ENCODE data around the gene KIF6.
"Not testable (repeated sequence)": the region's sequence is repeated elsewhere in the genome, so short reads cannot be mapped to it uniquely, and the experiment has no call there.

Gene KIF6

DNA sequence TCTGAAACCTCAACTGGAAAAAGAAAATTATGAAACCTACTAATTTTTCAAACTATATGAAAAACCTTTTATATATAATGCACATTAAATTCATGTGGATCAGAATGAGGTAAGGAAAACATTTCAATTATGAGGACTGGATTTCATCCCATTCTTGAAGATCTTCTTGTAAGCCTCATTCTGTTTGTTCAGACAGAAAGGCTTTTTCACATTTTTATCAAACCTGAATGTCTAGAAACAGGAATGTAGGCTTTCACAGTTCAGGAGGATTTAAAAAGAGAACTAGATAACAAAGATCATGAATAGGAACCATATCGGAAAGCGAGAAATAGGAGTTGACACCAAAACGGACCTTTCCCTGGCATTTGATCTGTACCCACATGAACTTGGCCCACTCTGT, 210.2 kb downstream of the KIF6 start:
- no peak overlapping the region for H3K4me3 ChIP-seq (ENCODE audit: low read length)
- no peak for DNase-seq (ENCODE audit: low read depth)
- TF ChIP-seq CTCF (conservative IDR thresholded peaks at IDR 0.05; ENCODE audit: low read depth, low read length): no peak

DNA sequence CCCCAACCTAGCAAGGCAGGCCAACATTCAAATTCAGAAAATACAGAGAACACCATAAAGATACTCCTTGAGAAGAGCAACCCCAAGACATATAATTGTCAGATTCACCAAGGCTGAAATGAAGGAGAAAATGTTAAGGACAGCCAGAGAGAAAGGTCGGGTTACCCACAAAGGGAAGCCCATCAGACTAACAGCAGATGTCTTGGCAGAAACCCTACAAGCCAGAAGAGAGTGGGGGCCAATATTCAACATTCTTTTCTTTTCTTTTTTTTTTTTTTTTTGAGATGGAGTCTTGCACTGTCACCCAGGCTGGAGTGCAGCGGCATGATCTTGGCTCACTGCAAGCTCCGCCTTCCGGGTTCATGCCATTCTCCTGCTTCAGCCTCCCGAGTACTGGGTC, 215.4 kb downstream of the KIF6 start:
- not testable (repeated sequence) for H3K4me3 ChIP-seq (ENCODE audit: low read length); DNase-seq (ENCODE audit: low read depth)

GRCh38 chr6:39508515-39508914, 216.7 kb downstream of the KIF6 start:
- no peak overlapping the region for H3K4me3 ChIP-seq (ENCODE audit: low read length)
- no peak for DNase-seq (ENCODE audit: low read depth)
- no peak for TF ChIP-seq CTCF (conservative IDR thresholded peaks at IDR 0.05; ENCODE audit: low read depth, low read length)

- no peak overlapping the region for H3K4me3 ChIP-seq (ENCODE audit: low read length)
- no peak for TF ChIP-seq CTCF (conservative IDR thresholded peaks at IDR 0.05; ENCODE audit: low read depth, low read length)
- no peak for DNase-seq (ENCODE audit: low read depth)
These were observed 217.7 kb downstream of the KIF6 start for GRCh38 chr6:39507331-39507998.

DNA sequence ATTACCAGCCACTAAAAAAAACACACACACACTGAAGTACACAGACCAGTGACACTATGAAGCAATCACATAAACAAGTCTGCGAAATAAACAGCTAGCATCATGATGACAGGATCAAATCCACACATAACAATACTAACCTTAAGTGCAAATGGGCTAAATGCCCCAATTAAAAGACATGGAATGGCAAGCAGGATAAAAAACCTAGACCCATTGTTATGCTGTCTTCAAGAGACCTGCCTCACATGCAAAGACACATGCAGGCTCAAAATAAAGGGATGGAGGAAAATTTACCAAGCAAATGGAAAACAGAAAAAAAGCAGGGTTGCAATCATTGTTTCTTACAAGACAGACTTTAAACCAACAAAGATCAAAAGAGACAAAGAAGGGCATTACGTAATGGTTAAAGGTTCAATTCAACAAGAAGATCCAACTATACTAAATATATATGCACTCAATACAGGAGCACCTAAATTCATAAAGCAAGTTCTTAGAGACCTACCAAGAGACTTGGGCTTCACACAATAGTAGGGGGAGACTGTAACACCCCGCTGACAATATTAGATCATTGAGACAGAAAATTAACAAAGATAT, 222.7 kb downstream of the KIF6 start:
- DNase-seq (ENCODE audit: low read depth); H3K4me3 ChIP-seq (ENCODE audit: low read length): not testable (repeated sequence)

DNA sequence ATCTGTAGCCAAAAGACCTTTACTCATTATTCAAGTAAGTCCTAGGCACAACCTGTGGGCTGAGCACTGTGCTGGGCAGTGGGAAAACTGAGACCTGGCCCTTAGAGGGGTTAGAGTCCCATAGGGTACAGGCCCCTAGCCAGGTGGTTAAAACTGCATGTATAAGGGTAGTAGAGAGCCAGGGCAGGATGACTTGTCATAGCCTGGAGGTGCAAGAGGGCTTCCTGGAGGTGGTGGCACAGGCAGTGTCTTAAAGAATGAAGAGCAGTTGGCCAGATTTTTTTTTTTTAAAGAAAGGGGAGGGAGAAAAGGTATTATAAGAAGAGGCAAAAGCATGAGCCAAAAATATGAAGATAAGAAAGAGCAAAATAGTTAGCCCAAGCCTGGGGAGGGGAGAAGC, 226.2 kb downstream of the KIF6 start:
- H3K4me3 ChIP-seq (ENCODE audit: low read length): no peak overlapping the region
- no peak for DNase-seq (ENCODE audit: low read depth)
- no peak for TF ChIP-seq CTCF (conservative IDR thresholded peaks at IDR 0.05; ENCODE audit: low read depth, low read length)

GRCh38 chr6:39498096-39498495, 227.1 kb downstream of the KIF6 start:
- no peak for DNase-seq (ENCODE audit: low read depth)
- H3K4me3 ChIP-seq (ENCODE audit: low read length): no peak overlapping the region
- no peak for TF ChIP-seq CTCF (conservative IDR thresholded peaks at IDR 0.05; ENCODE audit: low read depth, low read length)

DNA sequence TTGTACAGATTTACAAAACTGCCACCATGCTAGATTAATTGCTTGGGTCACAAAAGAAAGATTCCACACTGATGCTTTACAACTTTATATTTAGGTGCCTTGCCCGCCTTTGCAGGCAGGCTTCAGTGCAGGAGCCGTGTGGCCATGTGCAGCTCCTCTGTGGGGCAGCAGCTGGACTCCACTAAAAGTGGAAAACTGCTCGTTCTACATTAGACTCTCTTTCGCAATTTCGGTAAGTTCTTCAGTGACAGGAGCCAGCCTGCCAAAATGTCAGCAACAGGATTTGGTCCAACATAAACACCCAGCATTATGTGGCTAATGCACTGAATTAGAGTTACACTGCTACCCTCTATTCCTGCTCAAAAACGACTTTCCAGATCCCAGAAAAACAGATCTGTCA, 228.3 kb downstream of the KIF6 start:
- no peak overlapping the region for H3K4me3 ChIP-seq (ENCODE audit: low read length)
- no peak for DNase-seq (ENCODE audit: low read depth)
- no peak for TF ChIP-seq CTCF (conservative IDR thresholded peaks at IDR 0.05; ENCODE audit: low read depth, low read length)
